Keratinocyte (primary cell): ENCODE measurements around the gene RAC2. TPM values are rescaled to one million over a fixed set of nuclear protein-coding genes. Genes with fewer than 3 reads are reported as not detected.

ENCODE experiments used
- DNase-seq: peaks from one replicate; pipeline ENCODE4 v3.0.0-alpha.2; 2011; ENCODE audit warnings: low read depth, missing footprints, low spot score
- FAIRE-seq: peaks from 2 replicates; lab custom pipeline; 2011; peaks lifted over from hg19 to GRCh38; lab: Jason Lieb, UNC
- H2AFZ ChIP-seq: 2 replicates; pipeline ENCODE4 v1.6.0; 2012; ENCODE audit warnings: low read length, control low read depth, inconsistent platforms; ENCODE audit not compliant: control insufficient read depth
- H3K27ac ChIP-seq: 2 replicates; pipeline ENCODE4 v1.5.1; 2011; ENCODE audit warnings: low read length; ENCODE audit not compliant: control insufficient read depth, insufficient read depth
- H3K27me3 ChIP-seq: 3 replicates; pipeline ENCODE4 v1.6.0; 2011; ENCODE audit warnings: low read length; ENCODE audit not compliant: control insufficient read depth, insufficient read depth; ENCODE audit errors: extremely low read depth
- H3K36me3 ChIP-seq, 2 experiments: 2 replicates in 1 of 2; 3 replicates in 1 of 2; pipeline ENCODE4 v1.5.1; 2011; ENCODE audit warnings: low read length in 2 of 2, mild to moderate bottlenecking in 1 of 2; ENCODE audit not compliant: control insufficient read depth in 2 of 2, insufficient read depth in 2 of 2; ENCODE audit errors: extremely low read depth in 1 of 2
- H3K4me1 ChIP-seq: 3 replicates; pipeline ENCODE4 v1.5.1; 2011; ENCODE audit warnings: low read length; ENCODE audit not compliant: control insufficient read depth, insufficient read depth; ENCODE audit errors: extremely low read depth
- H3K4me2 ChIP-seq: 3 replicates; pipeline ENCODE4 v1.6.0; 2011; ENCODE audit warnings: low read depth, low read length; ENCODE audit not compliant: control insufficient read depth, insufficient read depth; ENCODE audit errors: extremely low read depth
- H3K4me3 ChIP-seq, 3 experiments: fragments of 200-600 bp in 1 of 3; sonication (generic) in 1 of 3; 2 replicates in 2 of 3; 3 replicates in 1 of 3; pipeline ENCODE4 v1.5.1; 2011 to 2016; ENCODE audit warnings: low read length in 3 of 3, mild to moderate bottlenecking in 3 of 3, control low read depth in 2 of 3, inconsistent platforms in 1 of 3, low read depth in 1 of 3, mixed read lengths in 1 of 3, mixed run types in 1 of 3, moderate library complexity in 1 of 3; ENCODE audit not compliant: control insufficient read depth in 2 of 3, insufficient read depth in 2 of 3; ENCODE audit errors: extremely low read depth in 1 of 3
- H3K79me2 ChIP-seq: 2 replicates; pipeline ENCODE4 v1.6.0; 2012; ENCODE audit warnings: low read length; ENCODE audit not compliant: control insufficient read depth, insufficient read depth
- H3K9ac ChIP-seq: 3 replicates; pipeline ENCODE4 v1.6.0; 2011; ENCODE audit warnings: low read length; ENCODE audit not compliant: control insufficient read depth, insufficient read depth; ENCODE audit errors: extremely low read depth
- H3K9me1 ChIP-seq: 3 replicates; pipeline ENCODE4 v1.6.0; 2011; ENCODE audit warnings: low read length; ENCODE audit not compliant: control insufficient read depth, insufficient read depth; ENCODE audit errors: extremely low read depth
- H3K9me3 ChIP-seq: 2 replicates; pipeline ENCODE4 v1.5.1; 2012; ENCODE audit warnings: low read depth, low read length; ENCODE audit not compliant: control insufficient read depth
- H4K20me1 ChIP-seq: 3 replicates; pipeline ENCODE4 v1.6.0; 2011; ENCODE audit warnings: low read length; ENCODE audit not compliant: control insufficient read depth, insufficient read depth; ENCODE audit errors: extremely low read depth
- EZH2 ChIP-seq: IDR thresholded peaks from one replicate; pipeline ENCODE4 v1.6.1; 2012; ENCODE audit warnings: inconsistent platforms, mild to moderate bottlenecking, low read length, moderate library complexity
- dilution Hi-C: fragments of 300-500 bp; cut with MboI; formaldehyde crosslinking; loops from one replicate; pipeline ENCODE4 v1.7.0; 2020; ENCODE audit warnings: low sequenced_read_pairs; ENCODE audit not compliant: extremely low pct_ligation_motif_present
- polyA plus RNA-seq, 5 experiments: library from polyadenylated mRNA; depleted of rRNA in 3 of 5; stranded (reverse) in 3 of 5; stranded (forward) in 1 of 5; unstranded in 1 of 5; fragments of >200 nt; gene quantifications; 1 replicate in 1 of 5; 2 replicates in 3 of 5; 3 replicates in 1 of 5; pipeline versions ENCODE4 v1.2.1 to v1.2.3, GENCODE V29; 2011 to 2012; ENCODE audit warnings: missing spikeins in 2 of 5, low read depth in 1 of 5, low replicate concordance in 1 of 5
- TF ChIP-seq, protein P1 (sequence below), 3 experiments: IDR thresholded peaks in 1 of 3; conservative IDR thresholded peaks in 1 of 3; optimal IDR thresholded peaks in 1 of 3; 2 replicates in 2 of 3; 3 replicates in 1 of 3; pipeline versions ENCODE3 to v1.5.1; 2011; ENCODE audit warnings: low read length in 3 of 3, mild to moderate bottlenecking in 3 of 3, moderate library complexity in 2 of 3, control low read depth in 1 of 3, inconsistent platforms in 1 of 3; ENCODE audit not compliant: insufficient read depth in 2 of 3; ENCODE audit errors: extremely low read depth in 1 of 3

The RAC2 gene
- polyA plus RNA-seq, 1 donor (not counting 4 experiments of a cell fraction or from before 2014, with no cell fraction given), result 78.6 TPM

DNA sequence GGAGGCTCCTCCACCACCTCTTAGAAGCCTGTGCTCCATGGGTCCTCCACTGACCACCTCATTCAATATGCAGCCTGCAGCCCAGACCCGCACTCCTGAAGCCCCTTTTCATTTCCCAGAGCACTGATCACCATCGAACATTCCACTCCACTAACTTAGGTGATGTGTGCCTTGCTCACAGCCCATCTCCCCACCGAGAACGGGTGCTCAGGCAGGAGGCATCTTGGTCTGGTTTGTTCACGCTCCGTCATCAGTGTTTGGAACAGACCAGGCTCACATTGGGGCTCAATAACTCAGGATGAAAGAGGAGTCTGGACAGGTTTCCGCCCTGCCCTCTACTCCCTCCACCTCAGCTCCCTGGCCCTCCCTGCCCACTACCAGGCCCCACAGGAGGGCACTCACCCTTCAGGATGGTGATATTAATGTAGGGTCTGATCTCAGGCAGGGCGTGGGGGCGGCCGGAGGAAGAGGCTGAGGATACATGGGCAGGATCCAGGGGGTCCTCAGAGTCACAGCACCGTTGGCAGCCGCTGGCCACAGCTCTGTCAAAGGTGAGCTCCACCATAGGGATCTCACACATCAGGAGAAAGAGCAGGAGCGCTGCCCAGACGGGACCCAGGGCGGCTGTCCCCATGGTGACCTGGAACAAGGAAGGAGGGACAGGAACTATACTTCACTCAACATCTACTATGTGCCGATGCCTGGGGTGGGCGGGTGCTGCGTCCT is 59.1 kb downstream of the RAC2 start:
- DNase-seq, result no peak
- no peak overlapping the region for H3K4me2 ChIP-seq
- H3K27me3 ChIP-seq, result no peaks in the 10 kb centered on the region
- H3K36me3 ChIP-seq, result peaks cover 13 to 21% of the 10 kb centered on the region in 2 experiments
- H3K4me3 ChIP-seq, result no peak overlapping the region
- FAIRE-seq, result no peak
- H3K9me3 ChIP-seq, result no peaks in the 10 kb centered on the region
- peaks cover 11% of the 10 kb centered on the region for H3K79me2 ChIP-seq
- H3K9ac ChIP-seq, result no peak overlapping the region
- no peaks in the 10 kb centered on the region for H3K9me1 ChIP-seq
- H3K4me1 ChIP-seq, result peaks cover 37% of the 10 kb centered on the region
- H2AFZ ChIP-seq, result no peak overlapping the region
- TF ChIP-seq, protein P1, sequence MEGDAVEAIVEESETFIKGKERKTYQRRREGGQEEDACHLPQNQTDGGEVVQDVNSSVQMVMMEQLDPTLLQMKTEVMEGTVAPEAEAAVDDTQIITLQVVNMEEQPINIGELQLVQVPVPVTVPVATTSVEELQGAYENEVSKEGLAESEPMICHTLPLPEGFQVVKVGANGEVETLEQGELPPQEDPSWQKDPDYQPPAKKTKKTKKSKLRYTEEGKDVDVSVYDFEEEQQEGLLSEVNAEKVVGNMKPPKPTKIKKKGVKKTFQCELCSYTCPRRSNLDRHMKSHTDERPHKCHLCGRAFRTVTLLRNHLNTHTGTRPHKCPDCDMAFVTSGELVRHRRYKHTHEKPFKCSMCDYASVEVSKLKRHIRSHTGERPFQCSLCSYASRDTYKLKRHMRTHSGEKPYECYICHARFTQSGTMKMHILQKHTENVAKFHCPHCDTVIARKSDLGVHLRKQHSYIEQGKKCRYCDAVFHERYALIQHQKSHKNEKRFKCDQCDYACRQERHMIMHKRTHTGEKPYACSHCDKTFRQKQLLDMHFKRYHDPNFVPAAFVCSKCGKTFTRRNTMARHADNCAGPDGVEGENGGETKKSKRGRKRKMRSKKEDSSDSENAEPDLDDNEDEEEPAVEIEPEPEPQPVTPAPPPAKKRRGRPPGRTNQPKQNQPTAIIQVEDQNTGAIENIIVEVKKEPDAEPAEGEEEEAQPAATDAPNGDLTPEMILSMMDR (optimal IDR thresholded peaks at IDR 0.05 in 1 of 3, IDR thresholded peaks at IDR 0.05 in 1 of 3, conservative IDR thresholded peaks at IDR 0.05 in 1 of 3; ENCODE audit: extremely low read depth in 1 of 3, insufficient read depth in 2 of 3, low read length in 3 of 3), result no peak
- TF ChIP-seq EZH2, result no peak
- H4K20me1 ChIP-seq, result no peaks in the 10 kb centered on the region
- dilution Hi-C loops, result no loop called here
- H3K27ac ChIP-seq, result no peak overlapping the region

DNA sequence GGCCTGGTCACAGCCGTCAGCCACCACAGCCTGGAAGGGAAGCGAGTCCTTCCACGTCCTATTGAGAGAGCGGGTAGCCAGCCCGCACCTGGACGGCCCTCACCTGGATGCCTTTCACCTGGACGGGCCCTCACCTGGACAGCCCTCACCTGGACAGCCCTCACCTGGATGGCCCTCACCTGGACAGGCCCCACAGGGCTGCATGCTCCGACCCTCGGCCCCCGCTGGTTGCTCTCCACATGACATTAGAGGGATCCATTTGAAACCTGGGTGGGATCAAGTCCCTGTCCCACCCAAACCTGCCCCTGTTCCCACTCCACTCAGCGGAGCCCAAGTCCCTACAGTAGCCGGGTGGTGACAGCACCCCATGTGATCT is 59.7 kb downstream of the RAC2 start:
- H3K9me1 ChIP-seq, result no peaks in the 10 kb centered on the region
- peaks cover 14 to 21% of the 10 kb centered on the region in 2 experiments for H3K36me3 ChIP-seq
- H3K27ac ChIP-seq, result no peak overlapping the region
- H3K79me2 ChIP-seq, result peaks cover 11% of the 10 kb centered on the region
- H3K4me2 ChIP-seq, result no peak overlapping the region
- no peak overlapping the region for H2AFZ ChIP-seq
- H3K4me1 ChIP-seq, result peaks cover 31% of the 10 kb centered on the region
- DNase-seq (no peak), FAIRE-seq (no peak)
- TF ChIP-seq EZH2, result no peak
- TF ChIP-seq, protein P1 (optimal IDR thresholded peaks at IDR 0.05 in 1 of 3, IDR thresholded peaks at IDR 0.05 in 1 of 3, conservative IDR thresholded peaks at IDR 0.05 in 1 of 3; ENCODE audit: extremely low read depth in 1 of 3, insufficient read depth in 2 of 3, low read length in 3 of 3), result no peak
- H3K27me3 ChIP-seq, result no peaks in the 10 kb centered on the region
- dilution Hi-C loops, result no loop called here
- H3K9me3 ChIP-seq, result no peaks in the 10 kb centered on the region
- H3K9ac ChIP-seq, result no peak overlapping the region
- no peaks in the 10 kb centered on the region for H4K20me1 ChIP-seq
- H3K4me3 ChIP-seq, result no peak overlapping the region
